Body of pancreas (tissue), 4 donors: ENCODE results near the gene ZBP1.

Experiments
- CTCF ChIP-seq, 7 experiments: fragments of 450-650 bp in 4 of 7; fragments of 200-600 bp in 3 of 7; sonication (generic) in 3 of 7; IDR thresholded peaks; one replicate each; pipeline ENCODE4 v1.5.1; 2016 to 2019; ENCODE audit warnings: antibody characterized with exemption in 7 of 7
- POLR2A ChIP-seq, 3 donors: fragments of 450-650 bp; IDR thresholded peaks; one replicate each; pipeline ENCODE4 v1.6.1; 2016; ENCODE audit warnings: antibody characterized with exemption in 3 of 3, mild to moderate bottlenecking in 2 of 3

- no peak for TF ChIP-seq CTCF (IDR thresholded peaks at IDR 0.05)
- no peak for TF ChIP-seq POLR2A (IDR thresholded peaks at IDR 0.05)
Observed at GRCh38 chr20:57585466-57586213, 34.6 kb downstream of the ZBP1 start.
